A549 (cell line): ENCODE data around the gene TNFSF15. TPM values are rescaled to one million over a fixed set of nuclear protein-coding genes. Genes with fewer than 3 reads are reported as not detected.

Experiments
- ATAC-seq, 2 experiments: fragments of 200-7000 bp in 1 of 2; fragments of >200 bp in 1 of 2; cut with Nextera tagmentation in 1 of 2; cut with Tn5 transposase in 1 of 2; 3 replicates each; pipeline versions ENCODE4 v1.8.0 to v1.9.1; 2018 to 2020; ENCODE audit warnings: mild to moderate bottlenecking in 1 of 2, moderate library complexity in 1 of 2
- CTCF ChIA-PET: fragments of 300-600 bp; sonication (Branson Sonifier 250); formaldehyde crosslinking; extraction: SDS; loops from one replicate; lab custom pipeline; 2021; ENCODE audit warnings: antibody characterized with exemption, inconsistent platforms; lab: Yijun Ruan, JAX
- POLR2A ChIA-PET: fragments of 350-600 bp; formaldehyde crosslinking; extraction: SDS; loops from one replicate; lab custom pipeline; 2021; ENCODE audit warnings: antibody characterized with exemption, inconsistent platforms; lab: Yijun Ruan, JAX
- DNase-seq, 2 experiments: peaks; one replicate each; pipeline versions ENCODE4 v3.0.0 to v3.0.0-alpha.2; 2011 to 2016; ENCODE audit warnings: low read depth in 1 of 2, low spot score in 1 of 2
- FAIRE-seq: peaks from 2 replicates; lab custom pipeline; 2011; peaks lifted over from hg19 to GRCh38; lab: Jason Lieb, UNC
- H3K27ac ChIP-seq, 2 experiments: fragments of >200 bp; sonication (Bioruptor Twin); formaldehyde crosslinking; 3 replicates each; pipeline ENCODE4 v1.5.1; 2016 to 2017
- H3K4me1 ChIP-seq: fragments of >200 bp; sonication (Bioruptor Twin); formaldehyde crosslinking; 3 replicates; pipeline ENCODE4 v1.6.1; 2016
- H3K4me2 ChIP-seq: fragments of >200 bp; sonication (Bioruptor Twin); formaldehyde crosslinking; 3 replicates; pipeline ENCODE4 v1.6.1; 2016
- H3K4me3 ChIP-seq: fragments of >200 bp; sonication (Bioruptor Twin); formaldehyde crosslinking; 3 replicates; pipeline ENCODE4 v1.5.1; 2016
- H3K9me3 ChIP-seq: fragments of >200 bp; sonication (Bioruptor Twin); formaldehyde crosslinking; 3 replicates; pipeline ENCODE4 v1.6.1; 2016
- ATOH8 ChIP-seq: fragments of 250-450 bp; sonication (Bioruptor Pico); IDR thresholded peaks from 2 replicates; pipeline ENCODE4 v1.5.0; 2020; ENCODE audit warnings: low read depth, mild to moderate bottlenecking, moderate library complexity
- CHD4 ChIP-seq: fragments of 200-600 bp; sonication (generic); IDR thresholded peaks from 2 replicates; pipeline ENCODE4 v1.6.1; 2016; ENCODE audit warnings: antibody characterized with exemption, mild to moderate bottlenecking, borderline replicate concordance
- EHF ChIP-seq: fragments of 250-450 bp; sonication (Bioruptor Pico); IDR thresholded peaks from 2 replicates; pipeline ENCODE4 v1.5.0; 2020; ENCODE audit warnings: mild to moderate bottlenecking
- EHMT2 ChIP-seq: fragments of 200-600 bp; sonication (generic); IDR thresholded peaks from 2 replicates; pipeline ENCODE4 v1.6.1; 2016; ENCODE audit warnings: antibody characterized with exemption, low read depth, mild to moderate bottlenecking, moderate library complexity
- FOXS1 ChIP-seq: fragments of 250-450 bp; sonication (Bioruptor Pico); IDR thresholded peaks from 2 replicates; pipeline ENCODE4 v1.5.0; 2020; ENCODE audit warnings: mild to moderate bottlenecking, moderate library complexity
- GATA3 ChIP-seq: IDR thresholded peaks from 2 replicates; pipeline ENCODE4 v1.6.1; 2012; ENCODE audit warnings: borderline replicate concordance
- HEYL ChIP-seq: fragments of 250-450 bp; sonication (Bioruptor Pico); IDR thresholded peaks from 2 replicates; pipeline ENCODE4 v1.8.0; 2021; ENCODE audit warnings: mild to moderate bottlenecking, moderate library complexity
- HOXA7 ChIP-seq: fragments of 250-450 bp; sonication (Bioruptor Pico); IDR thresholded peaks from 2 replicates; pipeline ENCODE4 v1.5.0; 2020; ENCODE audit warnings: mild to moderate bottlenecking, moderate library complexity
- HOXB13 ChIP-seq: fragments of 250-450 bp; sonication (Bioruptor Pico); IDR thresholded peaks from 2 replicates; pipeline ENCODE4 v1.5.0; 2020; ENCODE audit warnings: low read depth, mild to moderate bottlenecking, moderate library complexity
- HOXB5 ChIP-seq: fragments of 250-450 bp; sonication (Bioruptor Pico); IDR thresholded peaks from 2 replicates; pipeline ENCODE4 v1.5.0; 2020; ENCODE audit warnings: mild to moderate bottlenecking, moderate library complexity
- JUN ChIP-seq, 2 experiments: fragments of >200 bp; sonication (Bioruptor Twin); formaldehyde crosslinking; IDR thresholded peaks; 2 replicates in 1 of 2; 3 replicates in 1 of 2; pipeline ENCODE4 v1.6.1; 2016 to 2017
- JUNB ChIP-seq: fragments of >200 bp; sonication (Bioruptor Twin); formaldehyde crosslinking; IDR thresholded peaks from 2 replicates; pipeline ENCODE4 v1.6.1; 2016
- NPAS2 ChIP-seq: fragments of 250-450 bp; sonication (Bioruptor Pico); IDR thresholded peaks from 2 replicates; pipeline ENCODE4 v1.8.0; 2022; ENCODE audit warnings: mild to moderate bottlenecking, moderate library complexity, borderline replicate concordance
- NR3C1 ChIP-seq: fragments of >200 bp; sonication (Bioruptor Twin); formaldehyde crosslinking; IDR thresholded peaks from 3 replicates; pipeline ENCODE4 v1.6.1; 2017
- POLR2A ChIP-seq: IDR thresholded peaks from 2 replicates; pipeline ENCODE4 v1.6.1; 2012; ENCODE audit warnings: mild to moderate bottlenecking, low read length
- RAD21 ChIP-seq, 2 experiments: fragments of >200 bp in 1 of 2; sonication (Bioruptor Twin) in 1 of 2; formaldehyde crosslinking in 1 of 2; IDR thresholded peaks in 1 of 2; conservative IDR thresholded peaks in 1 of 2; 2 replicates in 1 of 2; 3 replicates in 1 of 2; pipeline ENCODE4 v1.6.1; 2012 to 2018; ENCODE audit warnings: inconsistent platforms in 1 of 2
- RFX5 ChIP-seq: fragments of 450-650 bp; IDR thresholded peaks from 2 replicates; pipeline ENCODE4 v1.7.1; 2014; ENCODE audit warnings: antibody characterized with exemption, mild to moderate bottlenecking, moderate library complexity
- SREBF2 ChIP-seq: fragments of 450-650 bp; IDR thresholded peaks from 2 replicates; pipeline ENCODE4 v1.6.1; 2014; ENCODE audit warnings: mild to moderate bottlenecking, moderate library complexity
- TFCP2L1 ChIP-seq: fragments of 250-450 bp; sonication (Bioruptor Pico); IDR thresholded peaks from 2 replicates; pipeline ENCODE4 v1.5.0; 2021; ENCODE audit warnings: mild to moderate bottlenecking
- USF2 ChIP-seq: fragments of 450-650 bp; IDR thresholded peaks from 2 replicates; pipeline ENCODE4 v1.6.1; 2014; ENCODE audit warnings: antibody characterized with exemption
- ZFP36 ChIP-seq: fragments of 450-650 bp; IDR thresholded peaks from 2 replicates; pipeline ENCODE4 v1.6.1; 2014; ENCODE audit warnings: borderline replicate concordance; ENCODE audit not compliant: partially characterized antibody
- WGBS: methylation state at CpG from one replicate; pipeline ENCODE4 v1.1.6; 2017; ENCODE audit errors: missing lambda C conversion rate; 5-methylcytosine and 5-hydroxymethylcytosine counted together
- polyA plus RNA-seq, 4 experiments: library from polyadenylated mRNA; depleted of rRNA in 3 of 4; stranded (reverse); fragments of >200 nt; fragmentation: RNase III in 1 of 4; extraction: RNeasy Plus Mini Kit Qiagen cat#74134 plus additional on column Dnase treatment in 1 of 4; gene quantifications; 2 replicates in 3 of 4; 3 replicates in 1 of 4; pipeline ENCODE4 v1.2.3, GENCODE V29; 2011 to 2017

TNFSF15 gene
- polyA plus RNA-seq, 2 of the 4 experiments (the other 2 are of a cell fraction): 2.8 to 5.6 TPM

- ChIA-PET POLR2A (no interaction called here), CTCF (interaction anchor here (1.1 to 1.6 kb wide), 3 partner anchors 12 to 181 kb away, joined by 3 to 4 read pairs (median 4); partner anchors contain the start of gene TEX48)
- no peak overlapping the region for H3K4me2 ChIP-seq
- peaks cover 23% of the 10 kb centered on the region for H3K9me3 ChIP-seq
- DNase-seq (no peak), FAIRE-seq (no peak), ATAC-seq (no peak)
- no peak for TF ChIP-seq TFCP2L1
- no peak for TF ChIP-seq GATA3
- TF ChIP-seq HOXB5 (CRISPR knock-in tag): no peak
- no peak for TF ChIP-seq JUN (IDR thresholded peaks at IDR 0.05)
- no peak for TF ChIP-seq RFX5
- TF ChIP-seq EHF (CRISPR knock-in tag): no peak
- no peak for TF ChIP-seq HOXB13 (CRISPR knock-in tag)
- TF ChIP-seq SREBF2: no peak
- no peak overlapping the region for H3K27ac ChIP-seq
- H3K4me1 ChIP-seq: no peaks in the 10 kb centered on the region
- H3K4me3 ChIP-seq: no peak overlapping the region
These were observed 28.5 kb upstream of the TNFSF15 start for GRCh38 chr9:114834386-114834785.

- WGBS: 45% methylated on average over 1 of the region's 1 CpG
- ChIA-PET CTCF (interaction anchor here (0.7 to 0.8 kb wide), 2 partner anchors 76 to 326 kb away, joined by 3 read pairs; no protein-coding TSS in a partner anchor), POLR2A (no interaction called here)
- FAIRE-seq: no peak
- no peaks in the 10 kb centered on the region for H3K4me1 ChIP-seq
- H3K4me2 ChIP-seq: no peak overlapping the region
- no peak overlapping the region for H3K4me3 ChIP-seq
- ATAC-seq: no peak
- TF ChIP-seq USF2: no peak
- no peak for TF ChIP-seq HEYL (CRISPR knock-in tag)
- TF ChIP-seq ATOH8 (CRISPR knock-in tag): no peak
- no peak for TF ChIP-seq HOXA7 (CRISPR knock-in tag)
- no peak for TF ChIP-seq NR3C1
- TF ChIP-seq ZFP36: no peak
- TF ChIP-seq FOXS1 (CRISPR knock-in tag): no peak
- no peak for TF ChIP-seq EHF (CRISPR knock-in tag)
- TF ChIP-seq EHMT2: no peak
- TF ChIP-seq POLR2A: no peak
- no peak for TF ChIP-seq RFX5
- TF ChIP-seq NPAS2: no peak
- TF ChIP-seq RAD21 (conservative IDR thresholded peaks at IDR 0.05 in 1 of 2, IDR thresholded peaks at IDR 0.05 in 1 of 2): no peak
- peaks cover 10% of the 10 kb centered on the region for H3K9me3 ChIP-seq
- DNase-seq: no peak
- H3K27ac ChIP-seq: no peak overlapping the region
These were observed 24.7 kb upstream of the TNFSF15 start for GRCh38 chr9:114830546-114830945.

- CTCF ChIA-PET: interaction anchor here (0.7 to 0.8 kb wide), 2 partner anchors 77 to 325 kb away, joined by 3 read pairs; no protein-coding TSS in a partner anchor
- DNase-seq: no peak
- Histone ChIP-seq H3K4me1 (no peaks in the 10 kb centered on the region), H3K4me3 (no peak overlapping the region), H3K27ac (no peak overlapping the region), H3K9me3 (peaks cover 10% of the 10 kb centered on the region; the same call in 2 of the 3 replicates), H3K4me2 (no peak overlapping the region)
- ATAC-seq: no peak
- TF ChIP-seq RFX5 (no peak), SREBF2 (no peak), JUNB (no peak), CHD4 (no peak), TFCP2L1 (no peak)
- 53% methylated on average over 3 of the region's 3 CpGs for WGBS
- POLR2A ChIA-PET: no interaction called here
- FAIRE-seq: no peak
These were observed 24.0 kb upstream of the TNFSF15 start for GRCh38 chr9:114829574-114830440.
